ENCODE results near the gene PKIG. TPM values are rescaled to one million over a fixed set of nuclear protein-coding genes. Genes with fewer than 3 reads are reported as not detected.

The PKIG gene
- total RNA-seq, 1 experiment from 2014 or later: 27.0 TPM

DNA sequence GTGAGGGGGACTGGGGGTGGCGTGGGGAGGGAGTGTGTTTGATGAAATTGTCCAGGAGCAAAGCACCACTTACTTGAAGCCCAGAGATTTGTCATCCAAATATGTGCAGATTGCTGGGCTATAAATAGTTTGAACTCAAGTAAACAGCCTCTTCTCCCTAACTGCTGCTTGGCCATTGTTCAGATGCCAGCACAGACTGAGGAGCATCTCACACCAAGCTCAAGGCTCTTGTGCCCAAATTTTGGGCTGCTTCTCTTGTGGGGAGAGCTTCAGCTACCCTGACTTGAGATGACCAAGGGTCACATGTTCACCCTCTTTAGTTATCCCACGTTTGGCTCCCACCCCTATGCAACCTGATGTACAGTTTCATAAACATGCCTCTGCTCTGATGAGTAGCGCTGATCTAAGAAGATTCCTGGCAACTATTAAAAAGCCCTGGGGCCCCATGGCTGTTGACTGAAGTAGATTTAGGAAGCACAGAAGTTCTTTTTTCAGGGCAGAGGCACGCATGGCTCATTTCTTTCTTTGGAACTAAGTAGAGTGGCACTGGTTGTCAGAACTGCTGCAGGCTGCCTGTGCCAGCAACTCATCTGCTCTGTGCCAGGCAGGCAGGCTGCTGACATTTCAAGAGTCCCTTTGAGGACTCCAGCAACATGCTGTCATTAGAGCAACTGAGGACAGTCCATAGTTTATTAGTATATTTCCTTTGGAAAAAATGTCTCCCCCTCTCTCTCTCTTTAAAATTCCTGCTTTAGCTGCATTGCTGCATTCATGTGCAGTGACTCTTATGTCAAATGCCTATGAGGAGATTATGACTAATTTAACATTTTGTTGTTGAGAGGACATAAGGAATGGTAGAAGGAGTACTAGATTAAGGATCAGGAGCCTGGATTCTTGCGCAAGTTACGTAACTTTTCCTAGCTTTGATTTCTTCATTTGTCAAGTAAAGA is 9.6 kb upstream of the PKIG start:
- Histone ChIP-seq H3K4ac (ENCODE audit: low read depth, low read length) (no peak overlapping the region), H4K8ac (replicated peaks; ENCODE audit: insufficient read length, low read depth, low read length) (no peak overlapping the region), H3K9ac (ENCODE audit: extremely low read depth, insufficient read length, low read length) (no peak overlapping the region), H3K27me3 (ENCODE audit: insufficient read depth, low read length) (no peaks in the 10 kb centered on the region), H2BK12ac (ENCODE audit: insufficient read length, low read depth, low read length) (no peak overlapping the region), H3T11ph (ENCODE audit: low read length) (no peak overlapping the region), H2AK5ac (ENCODE audit: insufficient read length, low read length) (no peak overlapping the region), H4K5ac (ENCODE audit: insufficient read length, low read depth, low read length) (no peak overlapping the region), H3K79me1 (ENCODE audit: insufficient read depth, low read depth, low read length, poor library complexity, severe bottlenecking) (no peaks in the 10 kb centered on the region), H2BK20ac (ENCODE audit: low read depth, low read length, poor library complexity, severe bottlenecking) (no peak overlapping the region), H3K9me3 (ENCODE audit: control insufficient read depth, low read depth, low read length) (no peaks in the 10 kb centered on the region), H2BK15ac (ENCODE audit: low read depth, low read length) (no peak overlapping the region), H3K23me2 (ENCODE audit: insufficient read length, low read depth, low read length, poor library complexity, severe bottlenecking) (no peaks in the 10 kb centered on the region), H4K20me1 (ENCODE audit: control insufficient read depth, insufficient read depth, insufficient read length) (no peaks in the 10 kb centered on the region), H3K23ac (ENCODE audit: insufficient read length, low read depth, low read length) (no peak overlapping the region), H2AFZ (ENCODE audit: low read length) (no peak overlapping the region), H3K27ac (ENCODE audit: insufficient read length, low read depth, low read length) (no peak overlapping the region), H3K4me2 (ENCODE audit: insufficient read depth, insufficient read length, low read length) (no peak overlapping the region), H2BK5ac (ENCODE audit: insufficient read length, low read length) (no peak overlapping the region), H3K14ac (ENCODE audit: insufficient read depth, low read length) (no peak overlapping the region), H3K18ac (ENCODE audit: insufficient read length, low read depth, low read length) (no peak overlapping the region), H4K91ac (ENCODE audit: insufficient read length, low read depth, low read length) (no peak overlapping the region), H3K79me2 (ENCODE audit: insufficient read depth, low read length) (no peaks in the 10 kb centered on the region), H3K56ac (ENCODE audit: insufficient read length, low read depth, low read length) (no peak overlapping the region), H3K4me1 (ENCODE audit: insufficient read depth, low read length) (no peaks in the 10 kb centered on the region), H2BK120ac (ENCODE audit: low read depth, low read length, poor library complexity, severe bottlenecking) (no peak overlapping the region)
- no CpG with 5 or more reads among the region's 6 CpGs for WGBS (ENCODE audit: extremely low coverage, insufficient read length, low lambda C conversion rate)
- no peaks in the 10 kb centered on the region for H3K9me3 Mint-ChIP-seq
- no peaks in the 10 kb centered on the region for H3K36me3 Mint-ChIP-seq (ENCODE audit: insufficient read depth in 1 of 3, low read depth in 3 of 3)
- no peak overlapping the region for H3K4me3 Mint-ChIP-seq
- H3K27ac Mint-ChIP-seq: peak overlapping the region in 2 of 3 experiments; percentile 65 to 76; a peak in 3 of 7 replicates
- H3K4me1 Mint-ChIP-seq: peaks cover 0 to 8% of the 10 kb centered on the region in 2 experiments; a peak in 2 of 4 replicates
- TF ChIP-seq, protein P1, sequence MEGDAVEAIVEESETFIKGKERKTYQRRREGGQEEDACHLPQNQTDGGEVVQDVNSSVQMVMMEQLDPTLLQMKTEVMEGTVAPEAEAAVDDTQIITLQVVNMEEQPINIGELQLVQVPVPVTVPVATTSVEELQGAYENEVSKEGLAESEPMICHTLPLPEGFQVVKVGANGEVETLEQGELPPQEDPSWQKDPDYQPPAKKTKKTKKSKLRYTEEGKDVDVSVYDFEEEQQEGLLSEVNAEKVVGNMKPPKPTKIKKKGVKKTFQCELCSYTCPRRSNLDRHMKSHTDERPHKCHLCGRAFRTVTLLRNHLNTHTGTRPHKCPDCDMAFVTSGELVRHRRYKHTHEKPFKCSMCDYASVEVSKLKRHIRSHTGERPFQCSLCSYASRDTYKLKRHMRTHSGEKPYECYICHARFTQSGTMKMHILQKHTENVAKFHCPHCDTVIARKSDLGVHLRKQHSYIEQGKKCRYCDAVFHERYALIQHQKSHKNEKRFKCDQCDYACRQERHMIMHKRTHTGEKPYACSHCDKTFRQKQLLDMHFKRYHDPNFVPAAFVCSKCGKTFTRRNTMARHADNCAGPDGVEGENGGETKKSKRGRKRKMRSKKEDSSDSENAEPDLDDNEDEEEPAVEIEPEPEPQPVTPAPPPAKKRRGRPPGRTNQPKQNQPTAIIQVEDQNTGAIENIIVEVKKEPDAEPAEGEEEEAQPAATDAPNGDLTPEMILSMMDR (conservative IDR thresholded peaks at IDR 0.05): no peak
- no peak for DNase-seq
- no peaks in the 10 kb centered on the region for H3K27me3 Mint-ChIP-seq (ENCODE audit: low read depth)
